NCI-H1930 (cell line): ENCODE data around the gene ACVRL1.
"Not testable (repeated sequence)": the region's sequence is repeated elsewhere in the genome, so short reads cannot be mapped to it uniquely, and the experiment has no call there.

ENCODE experiments used
- DNase-seq, 2 experiments: peaks; one replicate each; lab custom pipeline; 2025; lab: John Stamatoyannopoulos, UW

The ACVRL1 gene

GRCh38 chr12:51874486-51874885, 32.8 kb upstream of the ACVRL1 start:
- no peak for DNase-seq

- DNase-seq, result no peak
Measured at GRCh38 chr12:51879102-51879501, 28.2 kb upstream of the ACVRL1 start.

GRCh38 chr12:51883295-51883694, 24.0 kb upstream of the ACVRL1 start:
- no peak for DNase-seq

- DNase-seq, result no peak
Measured at GRCh38 chr12:51883998-51884675, 23.2 kb upstream of the ACVRL1 start.

- DNase-seq, result no peak
Measured at GRCh38 chr12:51884676-51885229, 22.6 kb upstream of the ACVRL1 start.

GRCh38 chr12:51885294-51886020, 21.8 kb upstream of the ACVRL1 start:
- DNase-seq, result not testable (repeated sequence)

- no peak for DNase-seq
Measured at GRCh38 chr12:51886021-51886710, 21.1 kb upstream of the ACVRL1 start.

GRCh38 chr12:51887476-51888315, 19.6 kb upstream of the ACVRL1 start, which contains the start of gene ANKRD33:
ANKRD33 (plus strand) TSS chr12:51888103; CDS start chr12:51888187, 84 bp downstream.
- DNase-seq, result no peak

GRCh38 chr12:51888316-51889215, 18.7 kb upstream of the ACVRL1 start:
- no peak for DNase-seq

- DNase-seq, result no peak
Measured at GRCh38 chr12:51889216-51890132, 17.8 kb upstream of the ACVRL1 start.

- DNase-seq, result no peak
Measured at GRCh38 chr12:51890133-51890464, 17.2 kb upstream of the ACVRL1 start.

GRCh38 chr12:51890511-51891171, 16.7 kb upstream of the ACVRL1 start:
- no peak for DNase-seq

GRCh38 chr12:51891843-51892242, 15.5 kb upstream of the ACVRL1 start:
- no peak for DNase-seq

GRCh38 chr12:51893786-51894185, 13.5 kb upstream of the ACVRL1 start:
- no peak for DNase-seq

- no peak for DNase-seq
Measured at GRCh38 chr12:51895378-51896135, 11.7 kb upstream of the ACVRL1 start.

GRCh38 chr12:51896236-51896635, 11.1 kb upstream of the ACVRL1 start:
- DNase-seq, result no peak

GRCh38 chr12:51897181-51897580, 10.1 kb upstream of the ACVRL1 start:
- DNase-seq, result no peak

GRCh38 chr12:51898506-51898905, 8.8 kb upstream of the ACVRL1 start:
- no peak for DNase-seq
